HG03442 (cell line): Measurements from ENCODE around the gene ATP10A.

Experiments
- ATAC-seq: cut with Tn5 transposase; IDR thresholded peaks from one replicate; pipeline ENCODE4 v1.9.1; 2021; ENCODE audit warnings: mild to moderate bottlenecking, moderate library complexity; ENCODE audit not compliant: unreplicated experiment

The ATP10A gene

DNA sequence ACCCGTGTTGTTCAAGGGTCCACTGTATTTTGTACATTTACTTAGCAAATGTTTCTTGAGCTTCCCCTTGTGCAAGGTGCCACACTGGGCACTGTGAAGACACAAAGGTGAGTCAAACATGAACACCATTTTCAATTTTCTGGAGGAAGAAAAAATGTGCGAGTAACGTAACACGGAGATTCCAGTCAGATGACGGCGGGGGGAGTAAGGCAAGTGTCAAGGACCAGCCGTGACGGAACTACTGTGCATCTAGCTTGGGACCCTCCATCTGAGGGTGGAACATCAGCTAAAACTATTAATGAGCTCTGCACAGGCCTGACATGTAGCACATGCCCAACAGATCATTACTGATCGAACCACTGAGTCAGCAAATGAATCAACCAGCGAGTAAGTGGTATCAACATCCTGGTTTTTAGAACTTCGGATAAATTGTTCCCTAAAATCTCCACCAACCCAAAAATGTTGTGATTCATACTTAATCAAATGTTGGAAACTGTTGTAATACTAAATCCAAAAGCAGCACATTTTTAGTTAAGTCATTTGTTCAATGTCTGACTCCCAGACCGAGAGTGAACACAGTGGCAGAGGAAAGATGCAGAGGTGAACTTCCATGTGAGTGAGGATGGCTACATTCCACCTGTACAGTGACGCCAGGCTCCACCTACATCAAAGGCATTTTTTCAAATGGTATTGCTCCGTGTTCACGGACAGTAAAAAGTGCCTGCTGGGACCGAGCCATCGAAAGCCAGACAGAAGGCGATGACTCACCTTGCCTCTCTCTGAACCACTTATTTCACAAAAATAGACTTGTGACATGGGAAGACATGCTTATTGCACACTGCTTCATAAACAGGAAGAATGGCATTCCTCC, 172.2 kb downstream of the ATP10A start:
- no peak for ATAC-seq

GRCh38 chr15:25689592-25689991, 173.5 kb downstream of the ATP10A start:
- no peak for ATAC-seq

DNA sequence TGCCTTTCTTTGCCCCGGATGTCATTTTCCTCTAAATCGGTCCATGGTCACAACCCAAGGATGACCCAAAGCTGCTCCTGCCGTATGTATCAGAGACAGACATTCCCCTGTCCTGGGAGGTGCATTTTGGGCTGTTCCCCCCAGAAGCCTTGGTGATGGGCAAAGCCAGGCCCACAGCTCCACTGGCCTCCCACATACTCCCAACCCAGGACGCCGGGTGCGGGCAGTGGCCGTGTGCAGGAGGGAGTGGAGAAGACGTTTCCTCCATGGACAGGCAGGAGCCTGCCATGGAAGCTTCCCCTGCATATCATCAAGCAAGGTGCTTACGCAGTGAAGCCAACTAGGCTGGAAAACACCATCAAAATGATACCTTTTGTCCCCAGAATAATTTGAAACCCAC, 175.0 kb downstream of the ATP10A start:
- ATAC-seq: no peak

DNA sequence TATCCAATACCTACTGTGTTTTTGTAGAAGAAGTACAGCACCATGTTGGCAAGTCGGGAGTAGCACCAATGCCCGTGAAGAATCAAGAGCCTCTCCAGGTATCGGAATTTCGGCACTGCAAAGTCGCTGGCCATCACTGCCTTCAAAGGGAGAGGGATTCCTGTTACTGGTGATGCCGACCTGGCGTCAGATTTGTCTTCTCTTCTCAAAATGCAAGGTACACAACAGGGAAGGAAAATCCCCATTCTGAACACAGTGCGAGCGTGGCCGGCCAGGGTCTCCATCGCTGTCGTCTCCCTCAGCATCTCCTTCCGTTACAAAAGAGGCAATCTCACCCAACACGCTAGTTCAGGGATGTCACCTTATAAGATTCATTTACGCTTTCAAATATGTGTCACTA, 175.4 kb downstream of the ATP10A start:
- ATAC-seq: no peak

- ATAC-seq: no peak
These were observed 175.9 kb downstream of the ATP10A start for GRCh38 chr15:25687276-25687675.

GRCh38 chr15:25686780-25687179, 176.3 kb downstream of the ATP10A start:
- no peak for ATAC-seq

DNA sequence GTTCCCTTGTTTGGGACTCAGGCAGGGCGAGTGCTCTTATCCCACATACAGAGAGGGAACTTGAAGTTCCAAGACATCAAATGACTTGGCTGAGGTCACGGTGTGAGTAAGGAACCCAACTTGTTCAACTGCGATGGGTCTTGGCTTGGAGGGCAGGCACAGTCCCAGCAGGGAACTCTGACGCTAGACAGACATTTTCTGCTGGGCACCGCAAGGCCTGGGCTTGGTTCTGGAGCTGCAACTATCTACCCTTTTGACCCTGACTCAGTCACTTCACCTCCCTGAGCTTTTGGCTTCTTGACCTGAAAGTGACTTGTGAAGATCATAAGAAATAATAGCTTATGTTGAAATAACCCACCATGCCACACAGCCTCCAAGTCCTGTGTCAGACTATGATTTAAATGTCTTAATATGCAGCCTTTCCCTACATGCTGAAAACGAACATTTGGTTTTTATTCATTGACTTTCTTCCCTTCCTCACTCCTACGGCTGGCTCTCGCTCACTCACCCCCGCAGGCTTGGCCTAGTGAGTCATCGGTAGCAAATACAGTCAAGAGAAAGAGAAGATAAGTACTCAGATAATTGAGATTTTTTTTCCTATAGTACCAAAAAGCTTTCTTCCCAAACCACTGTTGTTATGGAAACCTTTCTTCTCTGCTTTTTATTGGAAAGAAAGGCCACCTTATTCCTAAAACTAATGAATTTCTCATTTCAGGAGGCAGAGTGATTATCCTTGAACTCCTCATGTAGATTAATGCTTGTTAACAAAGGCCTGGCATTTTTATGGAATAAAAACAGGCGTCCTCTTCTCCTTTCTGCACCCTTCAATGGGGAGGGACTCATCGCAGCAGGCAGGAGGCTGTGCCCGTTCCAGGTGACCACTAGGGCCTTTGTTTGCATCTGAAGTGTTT, 178.4 kb downstream of the ATP10A start:
- ATAC-seq: no peak

DNA sequence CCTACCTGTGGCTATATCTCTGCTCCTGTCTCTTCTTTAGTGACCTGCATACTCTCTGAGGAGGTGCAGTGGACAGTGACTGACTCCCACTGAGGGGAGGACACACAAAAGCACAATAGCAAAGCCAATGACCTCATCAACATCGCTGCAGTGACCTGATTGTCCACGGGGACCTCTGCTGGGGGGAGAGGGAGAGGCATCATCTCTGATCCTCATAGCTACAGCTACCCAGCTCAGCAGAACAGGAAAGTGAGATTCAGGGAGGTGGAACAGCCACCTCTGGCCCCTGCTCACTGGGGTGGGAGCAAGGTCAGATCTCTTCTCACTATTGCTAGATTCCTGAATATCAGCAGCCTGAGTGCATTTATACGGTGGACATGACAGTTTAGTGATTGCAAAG, 179.2 kb downstream of the ATP10A start:
- ATAC-seq: no peak

GRCh38 chr15:25683415-25683814, 179.7 kb downstream of the ATP10A start:
- ATAC-seq: no peak

DNA sequence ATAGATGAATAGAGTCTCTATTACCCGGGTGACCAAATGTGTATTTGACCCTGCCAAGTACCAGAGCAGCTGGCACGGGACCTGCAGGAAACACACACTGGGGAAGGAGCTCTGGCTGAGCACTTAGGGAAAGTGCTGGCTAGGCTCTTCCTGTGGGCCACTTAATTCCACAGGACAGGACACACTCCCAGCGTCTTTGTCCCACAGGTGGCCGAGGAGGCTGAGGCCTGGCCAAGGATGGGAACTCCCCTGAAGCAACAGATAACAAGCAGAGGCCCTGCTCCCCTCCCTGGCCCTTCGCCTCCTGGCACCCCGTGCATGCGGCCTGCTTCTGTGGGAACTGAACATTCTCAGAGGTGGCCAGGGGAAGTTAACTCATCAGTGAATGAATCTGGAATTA, 180.8 kb downstream of the ATP10A start:
- no peak for ATAC-seq

GRCh38 chr15:25680686-25681025, 182.5 kb downstream of the ATP10A start:
- ATAC-seq: no peak

- ATAC-seq: no peak
These were observed 183.0 kb downstream of the ATP10A start for GRCh38 chr15:25679964-25680685.

DNA sequence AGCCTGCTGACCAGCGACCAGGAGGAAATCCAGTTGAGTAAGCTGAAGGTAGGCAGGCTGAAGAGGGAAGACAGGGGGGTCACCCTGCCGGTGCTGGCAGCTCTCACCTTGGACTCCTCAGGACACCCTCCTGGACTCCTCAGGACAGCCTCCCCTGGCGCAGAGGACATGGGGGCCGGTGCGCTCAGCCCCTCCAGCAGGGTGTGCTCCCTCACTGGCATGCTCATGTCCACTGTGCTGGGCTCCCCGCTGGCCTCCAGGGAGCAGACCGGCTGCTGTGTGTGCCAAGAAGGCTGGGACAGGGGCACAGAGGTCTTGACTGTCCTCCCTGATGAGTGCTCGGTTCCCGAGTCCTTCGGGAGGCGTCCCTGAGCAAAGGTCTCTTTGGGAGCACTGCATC, 183.6 kb downstream of the ATP10A start:
- ATAC-seq: no peak

DNA sequence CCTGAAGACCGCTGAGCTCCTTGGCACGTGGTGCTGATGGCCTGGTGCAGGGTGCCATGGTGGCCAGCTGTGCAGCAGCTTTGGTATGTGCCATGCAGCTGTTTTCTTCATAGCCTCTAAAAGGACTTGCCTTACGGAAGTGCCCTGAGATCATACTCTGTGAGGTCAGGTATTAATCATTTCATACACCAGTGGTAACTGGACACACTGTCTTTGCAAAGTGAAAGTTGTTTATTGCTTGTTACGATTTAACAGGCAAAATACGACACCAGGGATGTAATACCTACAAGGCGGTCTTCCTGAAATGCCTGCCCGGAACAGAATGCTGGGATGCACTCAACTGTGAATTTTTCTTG, 184.6 kb downstream of the ATP10A start:
- no peak for ATAC-seq

GRCh38 chr15:25677719-25678499, 185.2 kb downstream of the ATP10A start:
- no peak for ATAC-seq

DNA sequence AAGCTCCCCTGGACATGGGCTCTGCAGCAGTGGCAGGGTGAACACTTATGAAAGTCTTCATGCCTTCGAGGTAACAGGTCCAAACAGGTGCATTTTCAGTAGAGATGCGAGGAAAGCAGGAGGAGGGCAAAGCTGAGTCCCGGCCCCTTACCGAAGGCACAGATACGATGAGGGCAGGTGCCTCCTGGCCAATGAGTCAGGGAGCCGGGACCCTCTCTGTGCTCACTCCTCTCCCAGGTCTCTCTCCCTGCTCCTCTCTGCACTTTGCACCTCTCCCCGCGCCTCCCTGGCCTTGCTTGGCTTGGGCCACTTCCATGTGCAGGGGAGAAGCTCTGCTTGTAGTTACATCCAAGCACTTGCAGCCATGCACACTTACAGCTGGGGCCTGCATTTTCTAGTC, 187.1 kb downstream of the ATP10A start:
- ATAC-seq: no peak

DNA sequence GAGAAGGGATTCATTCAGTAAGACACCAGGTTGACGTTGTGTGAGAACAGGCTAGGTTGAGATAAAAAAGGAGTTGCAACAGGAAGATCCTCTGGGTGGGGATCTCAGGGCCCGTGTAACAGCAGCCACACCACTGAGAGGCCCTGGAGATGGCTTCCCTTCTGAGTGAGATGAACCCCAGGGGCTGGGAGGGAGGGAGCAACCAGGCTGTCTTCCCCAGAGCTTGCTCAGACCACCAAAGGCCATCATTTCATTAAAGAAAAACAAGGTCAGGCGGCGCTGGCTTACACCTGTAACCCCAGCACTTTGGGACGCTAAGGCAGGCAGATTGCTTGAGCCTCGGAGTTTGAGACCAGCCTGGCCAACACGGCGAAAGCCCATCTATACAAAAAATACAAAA, 187.7 kb downstream of the ATP10A start:
- ATAC-seq: no peak

DNA sequence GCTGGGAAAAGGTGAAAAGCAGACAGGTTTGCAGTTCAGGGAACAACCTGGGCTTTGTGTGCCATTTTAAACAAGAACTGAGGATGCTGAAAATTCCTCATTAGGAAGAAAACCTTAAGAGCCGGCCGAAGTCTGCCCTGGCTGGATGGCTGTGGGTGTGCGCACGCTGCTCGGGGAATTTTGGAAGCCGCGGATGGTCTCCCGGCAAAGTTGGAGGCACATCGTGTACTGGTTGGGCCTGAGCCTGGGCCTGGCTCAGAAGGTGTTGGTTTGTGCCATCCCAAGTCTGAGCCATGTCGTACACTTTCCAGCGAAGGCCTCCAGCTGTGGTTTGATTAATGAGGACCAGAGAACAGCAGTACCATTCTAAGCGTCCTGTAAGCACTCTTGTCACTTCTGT, 188.2 kb downstream of the ATP10A start:
- no peak for ATAC-seq

DNA sequence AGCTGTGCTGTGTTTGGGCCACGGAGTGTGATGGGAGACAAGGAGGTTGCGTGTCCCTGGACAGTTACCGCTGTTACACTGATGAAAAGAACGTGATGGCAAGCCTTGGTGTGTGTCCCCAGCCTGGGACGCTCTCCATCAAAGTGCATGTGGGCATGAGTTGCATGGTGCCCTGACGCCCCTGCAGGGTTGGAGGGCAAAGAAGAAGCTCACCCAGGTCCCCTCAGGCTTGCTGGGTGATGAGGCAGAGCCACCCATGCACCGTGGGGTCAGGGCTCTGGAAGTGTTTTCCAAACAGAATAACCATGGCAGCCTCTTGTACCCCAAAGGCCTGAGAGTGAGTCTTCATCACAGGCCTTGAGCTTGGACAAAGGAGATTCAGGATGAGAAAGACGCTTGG, 189.2 kb downstream of the ATP10A start:
- ATAC-seq: no peak

- no peak for ATAC-seq
These were observed 189.8 kb downstream of the ATP10A start for GRCh38 chr15:25673351-25673750.

DNA sequence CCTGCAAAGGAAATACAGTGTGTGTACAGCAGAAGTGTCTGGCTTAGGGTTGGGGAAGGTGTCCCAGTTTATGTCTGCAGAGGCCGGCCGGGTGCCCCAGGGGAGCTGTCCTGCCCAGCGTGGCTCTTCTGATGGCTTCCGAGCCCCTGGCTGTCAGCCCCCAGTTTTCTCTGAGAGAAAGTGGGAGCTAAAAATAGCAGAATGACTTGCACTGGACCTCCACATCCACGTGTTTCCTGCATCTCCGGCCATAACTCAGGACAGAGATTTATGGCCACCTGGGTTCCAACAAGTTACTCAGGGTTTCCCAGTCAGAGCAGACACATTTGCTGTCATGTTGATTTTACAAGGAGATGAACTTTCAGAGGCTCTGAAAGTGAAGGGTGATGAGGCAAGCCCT, 192.0 kb downstream of the ATP10A start:
- ATAC-seq: no peak
